Pons (tissue), 1 donor: Measurements from ENCODE around the gene KSR1.
"Not testable (repeated sequence)": the region's sequence is repeated elsewhere in the genome, so short reads cannot be mapped to it uniquely, and the experiment has no call there.

Experiments
- DNase-seq: peaks from one replicate; pipeline ENCODE4 v3.0.0-alpha.2; 2016; ENCODE audit warnings: low spot score

KSR1 gene

DNA sequence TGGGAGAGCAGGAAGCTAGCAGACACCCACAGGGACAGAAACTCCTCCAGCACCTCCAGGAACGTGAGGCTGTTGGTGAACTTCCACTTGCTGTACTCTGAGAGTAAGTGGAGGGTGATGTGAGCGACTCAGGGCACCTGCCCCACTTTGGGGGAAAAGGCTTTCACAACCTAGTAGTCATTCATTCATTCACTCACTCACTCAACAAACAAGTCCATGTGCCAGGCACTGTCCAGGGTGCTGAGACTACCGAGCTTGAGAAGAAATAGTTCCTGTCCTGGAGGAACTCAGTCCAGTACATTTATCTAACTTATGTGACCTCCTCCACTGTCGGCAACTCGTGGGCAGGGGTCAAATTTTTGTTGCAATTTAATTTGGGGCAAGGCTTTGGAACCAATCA, 201.4 kb downstream of the KSR1 start:
- no peak for DNase-seq

DNA sequence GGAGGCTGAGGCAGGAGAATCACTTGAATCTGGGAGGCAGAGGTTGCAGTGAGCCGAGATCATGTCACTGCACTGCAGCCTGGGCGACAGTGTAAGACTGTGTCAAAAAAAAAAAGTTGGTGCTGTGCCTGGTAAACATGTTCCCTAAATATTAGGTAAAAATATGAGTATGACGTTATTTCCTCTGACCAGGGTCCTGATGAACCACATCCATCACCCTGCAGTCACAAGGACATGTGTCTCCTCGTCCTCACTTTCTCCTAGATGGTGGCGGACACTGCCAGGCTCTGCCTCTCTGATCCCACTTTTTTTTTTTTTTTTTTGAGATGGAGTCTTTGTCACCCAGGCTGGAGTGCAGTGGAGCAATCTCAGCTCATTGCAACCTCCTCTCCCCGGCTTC, 203.4 kb downstream of the KSR1 start:
- no peak for DNase-seq

DNA sequence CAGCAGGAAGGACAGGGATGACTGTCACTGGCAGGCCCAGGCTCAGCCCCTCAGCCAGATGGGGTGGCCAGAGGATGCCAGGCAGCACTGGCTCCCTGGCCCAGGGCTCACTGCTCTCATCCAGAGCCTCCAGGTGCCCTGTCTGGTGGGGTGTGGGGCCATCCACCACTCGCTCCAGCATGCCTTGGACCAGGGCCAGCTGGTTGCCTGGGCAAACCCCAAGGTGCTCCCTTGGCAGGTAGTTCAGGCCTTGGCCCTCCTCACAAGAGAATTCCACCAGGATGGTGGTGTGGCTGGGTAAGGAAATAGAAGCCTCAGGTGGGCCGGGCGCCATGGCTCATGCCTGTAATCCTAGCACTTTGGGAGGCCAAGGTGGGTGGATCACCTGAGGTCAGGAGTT, 204.2 kb downstream of the KSR1 start:
- no peak for DNase-seq

DNA sequence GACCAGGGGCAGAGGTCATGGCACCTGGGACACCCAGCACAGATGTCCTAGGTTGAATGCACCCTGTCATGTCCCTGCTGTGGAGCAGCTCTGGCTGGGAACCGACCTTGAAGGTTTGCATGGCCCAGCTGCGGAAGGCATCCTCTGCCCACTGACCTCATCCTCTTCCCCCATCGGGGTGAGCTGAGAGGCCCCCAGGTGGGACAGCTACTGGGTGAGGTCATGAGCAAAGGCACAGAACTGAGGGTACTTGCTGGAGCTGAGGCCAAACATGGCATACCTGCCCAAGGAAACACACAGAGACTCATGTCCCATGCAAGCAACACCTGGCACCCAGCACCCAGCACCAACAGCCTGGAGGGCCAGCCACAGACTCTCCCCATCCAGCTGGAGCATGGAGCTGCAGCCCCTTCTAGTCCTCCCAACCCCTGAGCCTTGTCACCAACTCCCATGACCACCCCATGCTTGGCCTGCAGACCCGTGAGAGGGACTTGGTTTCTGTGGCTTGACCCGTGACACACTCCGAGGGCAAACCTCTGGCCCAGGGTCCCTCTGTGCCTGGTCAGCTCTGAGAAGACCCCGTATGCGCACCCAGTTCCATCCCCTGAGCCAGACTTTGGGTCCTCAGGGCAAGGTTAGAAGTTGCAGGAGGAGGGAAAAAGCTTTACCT, 207.8 kb downstream of the KSR1 start:
- DNase-seq = no peak

DNA sequence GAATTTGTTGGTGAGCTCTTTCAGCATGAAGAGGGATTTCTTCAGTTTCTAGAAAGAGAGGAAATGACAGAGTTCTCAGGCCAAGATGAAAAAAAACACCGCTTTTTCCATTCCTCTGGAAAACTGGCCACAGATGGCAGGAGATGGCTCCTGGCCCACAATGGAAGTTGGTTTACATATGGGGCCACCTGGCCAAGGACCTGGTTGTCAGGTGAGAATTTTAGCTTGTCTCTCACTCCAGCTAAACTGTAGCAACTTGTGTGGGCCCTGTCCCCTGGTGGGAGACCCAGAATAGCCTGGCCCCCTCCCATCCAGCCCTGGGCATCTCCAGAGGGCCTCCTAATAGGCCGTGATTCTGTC, 208.3 kb downstream of the KSR1 start:
- no peak for DNase-seq

DNA sequence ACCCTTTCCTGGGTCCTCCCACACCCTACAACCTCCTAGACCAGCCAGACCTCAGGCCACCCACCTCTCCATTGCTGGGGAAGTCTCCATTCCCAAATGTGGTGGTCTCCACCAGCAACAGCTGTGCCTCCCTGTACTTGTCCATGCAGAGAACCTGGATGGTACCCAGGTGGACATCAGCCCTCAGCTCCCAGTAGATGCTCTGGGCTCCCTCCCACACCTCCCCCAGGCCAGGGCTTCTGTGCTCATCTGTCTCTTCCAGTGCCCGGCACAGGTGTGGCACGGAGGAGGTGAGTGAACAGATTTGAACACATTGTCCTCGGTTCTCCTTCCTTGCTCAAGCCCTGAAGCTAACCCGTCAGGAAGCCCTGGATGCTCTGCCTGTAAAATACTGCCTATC, 209.3 kb downstream of the KSR1 start:
- DNase-seq = no peak

DNA sequence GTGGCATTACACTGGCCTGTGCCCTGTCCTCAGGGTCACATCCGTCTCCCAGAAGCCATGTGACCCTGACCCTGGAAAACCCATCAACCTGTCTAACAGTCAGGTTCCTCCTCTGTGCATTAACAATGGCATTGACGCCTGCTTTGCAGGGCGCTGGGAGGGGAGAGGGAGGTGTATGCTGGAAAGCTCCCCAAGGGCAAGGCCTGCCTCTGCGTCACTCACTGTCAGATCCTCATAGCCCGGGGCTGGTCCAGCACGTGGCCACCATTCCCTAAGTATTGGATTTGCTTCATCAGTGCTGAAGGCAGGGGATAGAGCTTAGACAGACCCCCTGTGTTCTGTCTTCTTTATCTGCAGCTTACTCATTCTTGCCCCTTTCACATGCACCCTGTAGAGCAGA, 210.0 kb downstream of the KSR1 start:
- DNase-seq = not testable (repeated sequence)

DNA sequence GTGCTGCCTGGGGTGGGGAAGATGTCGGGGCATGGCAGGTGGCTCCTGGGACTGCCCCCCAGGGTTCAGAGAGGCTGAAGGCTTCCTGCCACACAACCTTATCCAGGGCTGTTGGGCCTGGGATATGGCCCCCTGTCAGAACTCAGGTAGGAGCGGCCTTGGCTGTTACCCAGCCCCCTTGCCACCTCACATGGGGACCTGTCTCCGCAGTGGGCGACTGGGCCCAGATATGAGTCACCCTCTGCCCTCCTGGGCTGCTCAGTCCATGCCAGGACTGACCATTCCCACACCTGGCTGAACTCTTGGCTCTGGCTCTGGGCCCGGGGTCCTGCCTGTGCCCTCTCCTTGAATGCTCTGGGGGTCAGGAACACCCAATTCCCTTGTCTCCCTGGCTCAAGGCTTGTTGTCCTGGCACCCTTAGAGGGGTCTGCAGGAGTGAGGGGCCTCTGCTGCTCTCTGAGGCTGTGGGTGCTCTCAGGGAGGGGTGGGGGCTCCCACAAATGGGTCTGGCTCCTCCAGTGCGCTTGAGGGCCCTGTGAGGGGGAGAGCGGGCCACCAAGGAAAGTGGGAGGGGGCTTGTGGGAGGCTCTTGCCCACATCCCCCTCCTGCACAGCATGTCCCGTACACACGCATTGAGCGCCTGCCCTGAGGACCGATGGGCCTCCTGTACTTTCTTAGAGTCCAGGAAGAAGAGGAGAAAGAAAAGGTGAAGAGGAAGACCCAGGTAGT, 210.7 kb downstream of the KSR1 start:
- no peak for DNase-seq

DNA sequence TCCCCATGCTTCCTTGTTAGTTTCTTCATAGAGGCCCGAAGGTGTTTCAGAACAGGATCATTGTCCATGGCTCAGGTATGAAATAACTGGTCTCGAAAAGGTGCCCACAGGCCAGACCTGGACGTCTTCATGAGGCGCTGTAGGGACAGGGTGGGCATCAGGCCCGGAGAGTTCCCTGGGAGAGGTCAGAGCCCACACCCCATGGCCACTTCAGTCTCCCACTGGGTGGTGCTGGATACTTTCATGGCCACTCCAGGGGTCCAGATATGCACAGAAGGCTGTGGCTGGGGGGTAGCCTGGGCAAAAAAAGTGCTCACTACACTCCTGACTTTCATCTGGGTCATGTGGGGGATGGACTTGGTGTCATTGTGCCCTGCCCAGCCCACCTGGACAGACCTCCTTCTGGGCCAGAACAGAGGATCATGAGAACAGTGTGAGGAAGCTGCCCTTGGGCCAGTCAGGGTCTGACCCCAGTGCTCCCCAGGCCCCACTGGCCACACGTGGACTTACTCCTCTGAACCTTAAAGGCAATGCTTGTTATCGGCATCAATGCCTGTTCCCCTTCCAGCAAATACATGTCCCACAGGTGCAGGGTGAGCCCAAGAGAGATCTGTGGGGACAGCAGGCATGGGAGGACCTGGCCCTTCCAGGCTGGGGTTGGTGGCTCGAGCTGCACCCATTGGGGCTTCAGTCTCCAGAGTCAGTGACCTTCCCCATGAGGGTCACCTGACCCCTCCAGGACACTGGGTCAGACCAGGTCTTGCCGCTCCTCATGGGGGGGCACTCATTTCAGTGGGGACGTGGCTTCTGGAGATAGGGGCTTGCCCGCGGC, 211.6 kb downstream of the KSR1 start:
- DNase-seq = no peak

DNA sequence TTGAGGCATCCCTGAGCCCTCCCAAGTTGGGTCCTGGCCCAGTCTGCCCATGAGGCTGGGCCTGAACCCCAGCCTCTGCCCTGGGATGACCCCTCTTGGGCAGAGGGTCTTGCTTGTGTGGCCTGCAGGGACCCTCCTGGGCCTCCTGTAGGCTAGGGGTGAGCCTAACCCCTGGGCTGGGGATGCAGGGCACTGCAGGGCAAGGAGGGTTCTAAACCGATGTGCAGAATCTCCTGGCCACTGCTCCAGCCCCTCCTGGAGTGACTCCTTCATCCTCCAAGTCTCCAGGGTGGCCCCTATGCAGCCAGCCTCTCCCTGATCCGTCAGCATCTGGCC, 212.2 kb downstream of the KSR1 start:
- DNase-seq = no peak

DNA sequence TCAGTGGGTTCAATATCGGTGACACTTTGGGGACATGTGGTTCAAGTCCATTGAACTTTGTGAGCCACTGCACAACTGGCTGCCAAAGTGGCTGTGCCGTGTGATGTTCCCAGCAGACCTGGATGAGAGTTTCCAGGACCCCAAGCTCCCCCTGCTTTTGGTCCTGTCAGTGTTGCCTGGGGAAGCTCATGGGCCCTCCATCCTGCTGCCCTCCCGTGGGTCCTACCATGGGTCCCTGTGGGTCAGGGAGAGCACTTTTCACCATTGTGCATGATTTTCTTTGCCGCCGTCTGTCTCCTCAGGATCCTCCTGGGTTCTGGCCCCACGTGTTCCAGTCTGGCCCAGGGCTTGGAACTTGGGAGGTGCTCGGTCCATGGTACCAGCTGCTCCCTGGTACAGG, 212.9 kb downstream of the KSR1 start:
- DNase-seq = no peak

DNA sequence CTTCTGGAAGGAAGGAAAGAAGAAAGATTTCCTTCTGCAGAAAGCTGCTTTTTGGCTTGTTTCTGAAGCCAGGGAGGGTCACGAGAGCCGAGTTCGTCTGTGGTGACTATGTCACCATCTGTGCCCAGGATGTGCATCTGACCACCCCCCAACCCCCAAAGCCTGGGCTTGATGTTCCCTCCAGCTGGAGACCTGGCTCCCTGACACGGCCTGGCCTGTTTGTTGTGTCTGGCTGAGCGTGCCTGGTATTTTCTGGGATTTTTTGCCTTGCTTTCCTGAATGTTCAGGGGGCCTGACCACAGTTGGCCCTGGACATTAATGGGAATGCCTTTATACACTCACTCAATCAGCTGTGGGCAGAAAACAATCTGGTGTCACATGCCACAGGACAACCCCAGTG, 213.6 kb downstream of the KSR1 start:
- no peak for DNase-seq

DNA sequence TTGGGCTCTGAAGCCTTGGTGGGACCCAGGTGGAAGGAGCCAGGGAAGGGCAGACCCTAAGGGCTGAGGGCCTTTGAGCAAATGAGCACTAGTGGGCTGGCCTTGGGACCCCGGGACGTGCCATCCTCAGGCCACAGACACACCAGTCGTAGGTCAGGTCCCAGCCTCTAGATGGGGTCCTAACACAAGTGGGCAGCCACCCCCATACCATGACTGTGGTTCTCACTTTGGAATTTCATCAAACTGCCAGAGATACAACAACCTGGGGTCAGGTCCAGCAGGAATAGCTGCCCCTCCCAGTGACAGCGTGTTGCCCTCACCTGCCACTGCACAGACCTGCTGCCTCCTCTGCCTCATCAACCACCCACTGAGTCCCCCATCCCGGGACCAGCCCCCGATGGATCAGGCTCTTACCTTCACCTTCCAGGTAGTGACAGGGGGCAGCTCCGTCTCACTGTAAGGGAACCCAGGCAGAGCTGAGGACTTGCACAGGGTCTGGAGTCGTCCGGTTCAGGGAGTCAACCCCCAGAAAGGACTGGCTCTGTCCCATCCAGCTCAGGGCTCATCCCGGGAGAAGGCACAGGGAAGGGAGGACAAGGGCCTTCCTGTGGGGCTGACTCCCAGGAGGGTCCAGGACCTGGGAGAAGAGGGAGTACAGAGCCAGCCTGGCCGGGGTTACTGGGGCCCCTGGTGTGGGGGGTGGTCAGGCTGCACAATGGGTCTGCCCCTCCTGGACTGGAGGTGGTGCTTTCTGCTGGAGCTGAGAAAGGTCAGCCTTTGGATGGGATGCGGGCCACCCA, 214.7 kb downstream of the KSR1 start:
- DNase-seq = no peak

DNA sequence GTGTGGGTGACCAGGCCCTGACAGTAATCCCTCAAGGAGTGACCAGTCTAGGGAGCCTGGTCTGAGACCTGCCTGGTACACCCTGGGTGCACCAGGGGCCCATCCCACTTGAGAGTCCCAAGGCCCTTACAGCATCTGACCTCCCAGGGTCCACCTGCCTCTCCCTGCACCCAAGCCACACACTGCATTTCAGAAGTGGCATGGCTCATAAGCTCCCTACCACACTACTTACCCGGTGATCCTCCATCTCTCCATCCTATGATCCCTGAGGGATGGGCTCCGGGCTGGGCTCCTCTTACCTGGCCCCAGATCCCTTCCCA, 215.3 kb downstream of the KSR1 start:
- DNase-seq = no peak

DNA sequence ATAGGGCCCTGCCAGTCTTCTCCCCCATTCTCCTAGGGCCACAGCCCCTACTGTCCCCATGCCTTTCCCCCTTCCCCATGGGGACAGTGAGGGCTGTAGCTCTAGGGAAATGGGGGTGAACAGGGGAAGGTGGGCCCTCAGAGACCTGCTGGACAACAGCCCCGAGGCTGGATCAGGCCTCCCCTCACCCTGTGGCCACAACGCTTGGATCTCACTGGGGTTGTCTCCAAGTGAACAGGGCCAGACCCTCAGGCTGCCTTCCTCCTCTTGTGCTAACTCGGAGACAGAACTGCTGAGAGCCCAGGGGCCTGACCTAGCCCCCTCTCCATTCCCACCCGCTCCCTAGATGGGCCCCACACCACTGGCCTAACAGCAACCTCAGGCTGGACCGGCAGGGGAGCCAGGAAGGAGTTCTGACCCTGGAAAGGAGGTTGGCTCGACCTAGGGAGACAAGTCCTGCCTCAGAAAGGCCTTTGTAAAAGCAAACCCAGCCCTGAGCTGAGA, 215.8 kb downstream of the KSR1 start:
- DNase-seq = not testable (repeated sequence)

DNA sequence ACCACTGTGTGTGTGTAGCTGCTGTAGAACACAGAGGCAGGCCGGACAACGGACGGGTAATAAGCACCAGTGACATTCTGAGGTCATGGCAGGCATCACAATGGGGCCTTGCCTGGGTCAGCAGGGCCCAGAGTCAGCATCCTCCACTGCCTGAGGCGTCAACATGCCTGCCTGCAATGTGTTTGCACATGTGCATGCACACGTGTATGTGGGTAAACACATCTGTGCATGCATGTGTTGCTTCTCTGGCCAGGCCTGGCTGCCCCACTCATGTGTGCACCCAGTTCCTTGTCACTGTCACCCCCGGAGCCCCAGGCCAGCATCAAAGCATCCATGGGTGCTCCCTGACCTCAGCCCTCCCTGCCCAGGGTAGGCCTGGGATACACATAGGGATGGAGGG, 218.1 kb downstream of the KSR1 start:
- no peak for DNase-seq
